H1 (cell line): Measurements from ENCODE around the gene MELK. TPM values are rescaled to one million over a fixed set of nuclear protein-coding genes. Genes with fewer than 3 reads are reported as not detected.

Source experiments
- BCL11A ChIP-seq, 2 experiments: IDR thresholded peaks; one replicate each; pipeline ENCODE4 v1.6.1; 2011; ENCODE audit warnings: low read depth in 2 of 2, low read length in 2 of 2, mild to moderate bottlenecking in 2 of 2
- KDM1A ChIP-seq: fragments of 200-600, 300-600 bp; sonication (generic); IDR thresholded peaks from 2 replicates; pipeline ENCODE4 v1.7.1; 2016; ENCODE audit warnings: mild to moderate bottlenecking, low read length, borderline replicate concordance
- USF2 ChIP-seq: IDR thresholded peaks from 2 replicates; pipeline ENCODE4 v1.6.1; 2011; ENCODE audit warnings: low read length, improper control_type of control experiment
- polyA plus RNA-seq, 7 experiments: library from polyadenylated mRNA; depleted of rRNA in 3 of 7; stranded (reverse) in 5 of 7; unstranded in 2 of 7; fragments of >200 nt in 5 of 7; fragments of 200-250 nt in 2 of 7; gene quantifications; 1 replicate in 5 of 7; 2 replicates in 1 of 7; 4 replicates in 1 of 7; pipeline versions ENCODE4 v1.2.1 to v1.2.3, GENCODE V29; 2011 to 2013; ENCODE audit warnings: missing spikeins in 2 of 7, mixed read lengths in 2 of 7
- total RNA-seq: library from RNA; stranded (reverse); fragmentation: NEBNext Ultra II Directional; extraction: Animal tissue kit (Norgen Biotek cat#: 25700); gene quantifications from 2 replicates; pipeline ENCODE4 v1.2.1, GENCODE V29; 2021

MELK gene
- total and polyA plus RNA-seq, 2 of the 8 experiments (the other 6 are each of a cell fraction or from before 2014, with no cell fraction given): 26.2 to 53.1 TPM

GRCh38 chr9:36664806-36665205 lies 92.1 kb downstream of the MELK start (continued):
- TF ChIP-seq USF2 (no peak), KDM1A (no peak), BCL11A (IDR thresholded peaks at IDR 0.05; ENCODE audit: low read depth in 2 of 2, low read length in 2 of 2) (no peak)
